Suprapubic skin (tissue), 4 donors: ENCODE measurements around the gene NOSTRIN.

Source experiments
- CTCF ChIP-seq, 2 donors: fragments of 200-600 bp in 1 of 2; fragments of 450-650 bp in 1 of 2; sonication (generic) in 1 of 2; IDR thresholded peaks; one replicate each; pipeline ENCODE4 v1.5.1; 2016 to 2019; ENCODE audit warnings: antibody characterized with exemption in 2 of 2, mild to moderate bottlenecking in 1 of 2, moderate library complexity in 1 of 2
- EP300 ChIP-seq: sonication (generic); formaldehyde crosslinking; IDR thresholded peaks from one replicate; pipeline ENCODE4 v1.6.1; 2017; ENCODE audit warnings: antibody characterized with exemption
- POLR2AphosphoS5 ChIP-seq, 3 donors: sonication (generic); formaldehyde crosslinking; IDR thresholded peaks; one replicate each; pipeline ENCODE4 v1.6.1; 2017; ENCODE audit warnings: antibody characterized with exemption in 3 of 3

- TF ChIP-seq CTCF (IDR thresholded peaks at IDR 0.05) (no peak), EP300 (no peak), POLR2AphosphoS5 (IDR thresholded peaks at IDR 0.05) (no peak)
These were observed 7.1 kb downstream of the NOSTRIN start for GRCh38 chr2:168809537-168809936.
